ENCODE measurements around the gene OR1I1.

The OR1I1 gene

DNA sequence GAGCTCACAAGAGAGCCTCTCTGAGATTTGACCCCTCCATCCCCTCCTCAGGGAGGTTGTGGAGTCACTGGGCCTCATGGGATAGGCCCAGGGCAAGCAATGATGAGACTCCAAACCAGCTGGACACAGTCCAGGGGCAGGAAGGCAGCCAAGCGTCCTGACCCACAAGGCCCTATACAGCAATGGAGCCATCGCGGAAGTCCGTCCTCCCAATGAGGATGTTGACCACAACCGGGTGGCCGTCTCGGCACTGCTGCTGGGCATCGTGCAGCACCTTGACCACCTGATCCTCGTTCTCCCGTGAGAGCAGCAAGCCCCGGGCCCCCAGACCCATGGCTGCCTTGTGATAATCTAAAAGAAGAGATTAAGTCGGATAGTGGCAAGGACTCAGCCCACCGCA is 33.1 kb downstream of the OR1I1 start:
- Histone ChIP-seq H3K27ac (peak overlapping the region in 4 of 21 experiments; percentile 14 to 56 (median 30)), H3K4me3 (no peak overlapping the region)

DNA sequence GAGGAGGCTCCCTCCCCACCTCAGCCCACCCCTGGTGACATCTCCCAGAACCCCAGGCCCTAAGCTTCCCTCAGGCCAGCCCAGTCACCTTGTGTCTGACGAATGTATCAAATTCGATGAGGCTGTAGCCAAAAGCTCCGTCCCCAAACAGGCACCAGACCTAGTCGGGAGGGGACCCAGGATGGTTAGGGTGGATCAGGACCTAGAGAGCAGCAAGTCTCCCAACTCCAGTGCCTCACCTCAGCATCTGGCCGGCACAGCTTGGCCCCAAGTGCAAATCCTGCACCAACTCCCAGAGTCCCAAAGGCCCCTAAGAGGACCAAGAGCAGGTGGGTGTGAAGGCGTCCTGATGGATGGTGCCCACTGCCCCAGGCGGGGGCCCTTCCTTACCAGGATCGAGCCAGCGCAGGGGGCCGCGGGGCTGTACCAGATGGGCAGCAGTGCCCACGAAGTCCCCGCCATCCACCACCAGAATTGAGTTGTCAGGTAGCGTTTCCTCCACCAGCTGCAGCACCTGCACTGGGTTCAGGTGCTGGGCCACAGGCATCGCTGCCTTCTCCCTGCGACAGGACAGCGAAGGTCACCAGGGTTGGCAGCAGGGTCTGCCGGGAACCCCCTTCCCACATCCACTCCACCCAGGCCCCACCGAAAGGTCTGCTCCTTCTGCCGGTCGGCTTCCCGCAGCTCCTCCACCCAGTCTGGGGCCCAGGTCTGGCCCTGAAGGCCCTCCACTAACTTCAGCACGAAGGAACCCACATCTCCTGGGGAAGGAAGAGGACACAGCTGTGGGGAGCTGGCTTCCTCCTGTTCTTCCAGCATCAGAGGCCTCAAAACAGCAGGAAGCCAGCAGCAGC is 34.0 kb downstream of the OR1I1 start:
- no peak overlapping the region for H3K4me3 ChIP-seq
- peak overlapping the region in 3 of 21 experiments; percentile 34 to 56 (median 43) for H3K27ac ChIP-seq

DNA sequence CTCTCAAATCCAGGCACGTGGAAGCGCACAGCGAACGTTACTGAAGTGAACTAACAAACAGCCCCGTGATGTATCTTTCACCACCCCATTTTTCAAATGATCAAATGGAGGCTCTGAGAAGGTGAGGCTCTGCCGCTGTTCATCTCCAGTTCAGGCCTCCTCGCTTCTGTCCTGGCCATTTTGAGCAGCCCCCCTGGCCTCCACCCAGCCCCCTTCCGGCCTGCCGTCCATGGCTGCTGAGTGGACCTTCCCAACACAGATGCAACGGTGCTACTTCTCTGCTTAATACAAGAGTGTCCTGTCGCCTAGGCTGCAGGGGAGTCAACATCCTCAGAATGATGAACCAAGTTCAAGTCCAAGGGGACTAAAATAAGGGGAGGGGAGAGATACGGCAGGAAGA is 34.8 kb downstream of the OR1I1 start:
- H3K4me3 ChIP-seq: no peak overlapping the region
- no peak overlapping the region for H3K27ac ChIP-seq

DNA sequence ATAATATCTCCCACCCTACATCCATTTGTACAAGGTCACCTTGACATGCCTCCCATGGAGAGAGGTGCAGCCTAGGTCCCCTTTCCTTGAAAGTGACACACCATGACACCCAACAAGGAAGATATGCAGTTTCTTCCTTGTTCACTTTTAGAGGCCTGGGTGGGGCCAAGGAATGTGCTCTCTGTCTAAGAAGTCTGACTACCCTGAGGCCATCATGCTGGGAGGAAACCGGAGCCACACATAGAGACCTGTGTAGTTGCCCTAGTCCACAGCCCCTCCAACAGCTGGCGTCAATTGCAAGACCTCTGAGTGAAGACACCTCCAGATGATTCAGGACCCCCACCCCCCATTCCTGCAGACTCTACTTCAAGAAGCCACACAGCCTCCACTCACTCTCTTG is 36.2 kb downstream of the OR1I1 start:
- Histone ChIP-seq H3K27ac (no peak overlapping the region), H3K4me3 (no peak overlapping the region)

DNA sequence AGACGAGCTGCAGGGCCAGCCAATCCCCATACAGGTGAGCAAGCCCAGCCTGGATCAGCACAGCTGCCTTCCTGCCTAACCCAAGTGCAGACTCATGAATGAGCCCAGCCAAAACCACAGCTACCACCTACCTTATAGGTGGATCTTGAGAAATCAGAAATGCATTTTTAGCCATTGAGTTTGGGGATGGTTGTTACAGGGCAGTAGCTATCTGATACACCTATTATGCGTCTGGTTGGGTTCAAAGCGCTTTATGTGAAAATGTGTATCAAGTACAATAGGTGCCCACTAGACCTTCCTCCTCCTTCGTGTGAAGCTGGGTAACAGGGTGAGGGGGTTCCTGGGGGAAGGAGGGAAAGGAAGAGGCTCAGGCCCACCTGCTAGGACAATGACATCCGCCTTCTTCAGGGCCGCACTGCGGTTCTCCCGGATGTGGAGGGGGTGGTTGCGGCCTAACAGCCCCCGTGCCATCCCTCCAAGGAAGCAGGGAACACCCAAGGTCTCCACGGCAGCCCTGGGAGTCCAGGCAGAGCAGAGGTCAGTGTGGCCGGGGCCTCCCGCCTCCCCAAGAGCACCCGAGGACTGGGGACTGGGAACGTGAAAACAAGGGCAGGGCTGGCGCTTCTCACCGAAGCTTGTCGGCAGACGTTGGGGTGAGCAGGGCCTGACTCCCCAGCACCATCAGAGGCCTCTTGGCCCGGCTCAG is 36.9 kb downstream of the OR1I1 start:
- H3K27ac ChIP-seq: no peak overlapping the region

DNA sequence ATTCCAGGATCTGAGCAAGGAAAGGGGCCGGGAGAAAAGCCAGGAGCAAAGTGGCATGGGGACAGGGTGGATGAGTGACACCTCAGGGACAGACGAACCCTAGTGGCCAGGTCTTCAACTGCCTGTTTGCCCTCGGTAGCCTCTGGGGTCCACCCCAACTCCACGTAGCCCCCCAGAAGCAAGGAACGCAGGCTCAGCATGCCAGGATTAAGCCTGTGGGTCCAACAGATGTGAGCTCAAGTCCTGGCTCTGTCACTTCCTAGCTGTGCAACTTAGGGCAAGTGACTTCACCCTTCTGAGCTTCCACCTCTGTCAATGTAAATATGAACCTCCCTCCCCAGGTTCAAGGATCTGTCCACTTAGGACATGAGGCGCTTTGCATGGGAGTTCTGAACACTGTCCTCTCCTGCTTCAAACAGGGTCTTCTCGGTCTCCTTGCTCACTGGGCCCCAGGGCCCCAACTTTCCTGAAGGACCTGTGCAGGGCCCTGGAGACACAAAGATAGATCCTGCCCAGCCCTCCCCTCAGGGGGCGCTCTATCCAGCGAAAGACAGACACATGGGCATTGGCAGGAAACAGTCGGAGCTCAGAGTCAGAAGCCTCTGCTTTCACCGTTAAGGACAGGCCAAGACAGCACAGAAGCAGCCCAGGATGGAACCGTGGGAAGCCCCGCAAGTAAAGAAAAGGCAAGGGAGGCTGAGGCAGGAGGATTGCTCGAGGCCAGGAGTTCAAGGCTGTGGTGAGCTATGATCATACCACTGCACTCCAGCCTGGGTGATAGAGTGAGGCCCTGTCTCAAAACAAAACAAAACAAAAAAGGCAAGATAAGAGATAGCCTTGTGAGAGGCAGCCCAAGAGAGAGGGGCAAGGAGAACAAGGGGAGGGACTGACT is 38.4 kb downstream of the OR1I1 start:
- Histone ChIP-seq H3K4me3 (no peak overlapping the region), H3K27ac (no peak overlapping the region)

More for the DNA sequence above, 36.9 kb downstream of the OR1I1 start:
- no peak overlapping the region for H3K4me3 ChIP-seq

DNA sequence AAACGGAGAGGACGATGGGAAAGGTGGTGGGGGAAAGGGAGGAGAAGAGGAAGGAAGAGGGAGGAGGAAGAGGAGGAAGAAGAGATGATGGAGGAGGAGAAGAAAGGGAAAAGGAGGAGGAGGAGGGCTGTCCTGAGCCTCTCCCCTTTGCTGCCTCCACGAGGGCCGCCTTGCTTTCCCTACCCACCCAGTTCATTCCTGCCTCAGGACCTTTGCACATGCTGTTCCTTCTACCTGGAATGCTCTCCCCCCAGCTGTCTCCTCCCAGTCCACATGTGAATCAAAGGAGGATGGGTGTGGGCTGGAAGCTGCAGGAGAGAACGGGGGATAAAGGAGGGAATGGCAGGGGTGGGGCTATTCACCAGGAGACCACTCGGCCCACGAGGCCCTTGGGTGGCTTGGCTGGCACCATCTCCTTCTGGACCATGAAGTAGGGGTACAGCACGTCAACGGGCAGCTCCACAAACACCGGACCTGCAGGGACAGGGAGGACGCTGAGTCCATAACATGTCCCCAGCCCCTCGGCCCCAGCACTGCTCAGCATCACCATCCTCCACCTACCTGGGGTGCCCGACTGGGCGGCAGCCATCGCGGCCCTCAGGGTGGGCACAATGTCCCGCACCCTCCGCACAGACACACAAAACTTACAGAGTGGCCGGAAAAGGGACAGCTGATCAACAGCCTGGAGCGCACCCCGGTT is 40.5 kb downstream of the OR1I1 start:
- no peak overlapping the region for H3K4me3 ChIP-seq
- H3K27ac ChIP-seq: no peak overlapping the region

DNA sequence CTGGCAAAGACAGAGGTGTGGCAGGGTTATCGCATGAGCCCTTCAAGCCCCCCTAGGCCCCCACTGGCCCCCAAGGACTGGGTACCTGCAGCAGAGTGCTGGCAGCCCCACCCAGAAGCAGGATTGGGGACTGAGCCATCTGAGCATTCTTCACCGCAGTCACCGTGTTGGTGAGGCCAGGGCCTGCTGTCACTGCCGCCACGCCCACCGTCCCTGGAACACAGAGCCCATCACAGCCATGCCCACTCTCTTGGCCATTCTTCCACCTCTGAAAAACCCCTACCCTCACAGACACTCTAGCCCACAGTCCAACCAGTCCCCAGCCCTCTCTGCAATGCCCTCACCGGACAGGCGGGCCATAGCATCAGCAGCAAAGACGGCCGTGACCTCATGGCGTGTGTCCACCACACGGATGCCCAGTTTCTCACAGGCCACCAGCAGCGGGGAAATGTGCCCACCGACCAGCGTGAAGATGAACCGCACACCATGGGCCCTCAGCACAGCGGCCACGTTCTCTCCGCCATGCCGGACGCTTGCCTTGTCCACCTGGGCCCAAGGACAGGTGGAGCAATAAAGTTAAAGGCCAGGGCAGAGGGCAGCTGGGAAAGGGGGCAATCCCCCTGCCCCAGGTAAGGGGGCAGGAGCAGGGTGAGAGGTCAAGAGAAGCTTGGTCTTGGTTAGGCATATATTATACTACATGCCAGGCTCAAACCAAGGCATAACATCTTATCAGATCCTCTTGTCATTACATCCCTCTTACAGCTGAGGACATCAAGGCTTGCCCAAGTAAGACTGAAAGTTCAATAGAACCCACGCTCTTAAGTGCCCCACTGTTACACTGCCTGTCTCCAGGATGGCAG is 41.2 kb downstream of the OR1I1 start:
- Histone ChIP-seq H3K4me3 (no peak overlapping the region), H3K27ac (peak overlapping the region in 5 of 21 experiments; percentile 92 to 97 (median 95))

DNA sequence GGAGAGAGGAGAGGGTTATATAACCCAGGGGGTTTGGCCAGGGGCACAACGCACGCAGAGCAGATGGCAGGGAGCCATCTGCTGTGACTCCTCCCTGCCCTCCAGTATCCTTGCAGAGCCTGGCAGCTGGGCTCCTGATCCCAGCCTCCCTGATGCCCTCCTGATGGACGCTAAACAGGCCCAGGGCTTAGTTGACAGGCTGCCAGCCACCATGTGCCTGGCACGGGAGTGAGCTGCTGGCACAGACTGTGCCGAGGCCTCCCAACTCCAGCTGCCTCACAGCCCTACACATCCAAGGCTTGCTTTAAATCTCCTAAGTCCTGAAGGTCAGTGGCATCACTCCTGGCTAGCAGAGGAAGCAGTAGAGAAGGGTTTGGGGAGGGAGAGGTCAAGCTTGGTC is 41.9 kb downstream of the OR1I1 start:
- Histone ChIP-seq H3K4me3 (peak overlapping the region in 2 of 7 experiments; percentile 64 to 66), H3K27ac (peak overlapping the region in 14 of 21 experiments; percentile 43 to 97 (median 92))

DNA sequence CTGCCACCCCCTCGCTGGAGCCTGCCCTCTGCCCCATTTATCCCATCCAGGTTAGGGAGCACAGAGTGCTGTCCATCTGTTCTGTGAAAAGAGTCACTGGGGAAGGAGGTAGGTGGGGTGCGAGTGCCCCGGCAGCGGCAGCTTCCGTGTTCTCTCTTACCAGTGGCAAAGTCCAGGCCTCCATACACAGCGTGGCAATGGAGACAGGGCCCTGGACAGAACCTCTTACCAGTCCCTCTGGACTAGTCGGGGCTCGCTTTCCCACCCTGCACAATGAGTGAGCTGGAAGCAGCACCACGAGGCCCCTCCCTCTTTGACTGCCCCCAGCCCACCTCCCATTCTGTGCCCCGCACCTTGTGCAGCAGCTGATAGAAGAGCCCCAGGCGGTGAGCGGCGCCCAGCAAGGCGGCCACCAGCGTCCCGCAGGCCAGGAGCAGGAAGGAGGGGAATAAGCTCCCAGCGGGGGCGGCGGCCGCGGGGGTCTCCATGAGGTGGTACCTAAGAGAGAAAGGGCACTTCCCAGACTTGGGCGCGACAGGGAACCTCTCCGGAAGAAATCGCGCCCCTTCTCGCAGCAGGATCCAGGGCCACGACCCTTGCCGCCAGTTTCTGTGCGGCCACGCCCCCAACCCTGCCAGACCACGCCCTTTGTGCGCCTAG is 42.7 kb downstream of the OR1I1 start:
- Histone ChIP-seq H3K27ac (peak overlapping the region; percentile 18 to 97 (median 91)), H3K4me3 (peak overlapping the region; percentile 64 to 87 (median 69))

DNA sequence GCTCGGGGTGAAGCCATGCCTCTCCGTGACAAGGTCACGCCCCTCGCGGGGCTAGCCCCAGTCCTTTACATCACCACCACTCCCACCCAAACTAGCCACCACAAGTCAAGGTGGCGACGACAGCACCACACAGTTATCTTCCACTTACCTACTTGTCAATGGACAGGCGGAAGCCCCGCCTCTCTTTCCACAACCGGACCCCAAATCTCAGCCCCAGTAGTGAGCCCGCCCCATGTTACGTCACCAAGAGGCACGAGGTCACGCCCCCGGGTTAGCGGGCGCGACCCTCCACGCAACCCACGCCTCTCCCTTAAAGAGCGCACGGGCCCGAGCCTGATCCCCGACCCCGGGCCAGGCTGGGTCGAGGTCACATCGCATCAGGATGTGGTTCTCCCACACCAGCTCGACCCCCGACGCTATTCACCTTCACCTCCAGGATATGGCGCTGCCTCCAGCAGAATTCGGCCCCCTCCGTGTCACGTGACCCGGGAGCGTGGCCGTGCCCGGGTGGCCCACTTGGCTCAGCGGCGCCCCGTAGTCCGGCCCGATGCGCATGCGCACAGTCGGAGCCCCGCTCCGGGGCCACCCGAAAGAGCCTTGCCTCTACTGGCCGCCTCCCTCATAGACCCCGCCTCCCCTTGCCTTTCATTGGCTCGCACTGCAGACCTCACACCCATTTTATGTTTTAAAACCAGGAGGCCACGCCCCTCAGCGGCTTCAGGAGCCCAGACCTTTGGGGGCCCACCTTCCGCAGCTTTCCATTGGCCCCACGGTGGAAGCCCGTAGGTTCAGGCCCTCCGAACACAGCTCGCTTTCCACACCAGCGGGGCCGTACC is 43.4 kb downstream of the OR1I1 start:
- peak overlapping the region; percentile 18 to 97 (median 91) for H3K27ac ChIP-seq

DNA sequence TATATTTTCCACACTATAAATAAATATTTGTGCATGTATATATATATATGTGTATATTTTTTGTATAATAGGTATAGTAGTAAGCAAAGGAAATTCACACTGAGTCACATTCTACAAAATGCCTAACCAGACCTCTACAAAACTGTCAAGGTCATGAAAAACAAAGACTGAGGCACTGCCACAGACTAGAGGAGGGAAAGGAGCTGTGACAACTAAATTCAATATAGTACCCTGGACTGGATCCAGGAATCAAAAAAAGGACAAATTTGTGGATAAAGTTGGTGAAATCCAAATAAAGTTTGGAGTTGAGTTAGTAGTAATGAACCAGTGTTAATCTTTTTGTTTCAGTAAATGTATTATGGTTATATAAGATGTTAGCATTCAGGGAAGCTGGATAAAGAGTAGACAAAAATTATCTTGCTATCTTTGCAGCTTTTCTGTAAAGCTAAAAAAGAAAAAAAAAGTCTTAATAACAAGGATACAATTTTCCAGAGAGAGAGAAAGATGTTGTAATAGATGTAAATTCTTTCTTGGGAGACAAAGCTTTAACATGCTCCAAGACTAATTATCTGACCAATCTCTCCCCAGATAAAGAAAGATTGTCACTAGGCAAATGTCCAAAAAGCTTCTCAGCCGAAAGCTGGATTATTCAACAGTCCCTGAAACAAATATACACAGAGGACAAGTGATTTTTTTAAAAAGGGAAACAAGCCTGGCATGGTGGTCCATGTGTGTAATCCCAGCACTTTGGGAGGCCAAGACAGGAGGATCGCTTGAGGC is 44.3 kb downstream of the OR1I1 start:
- H3K4me3 ChIP-seq: peak overlapping the region in 6 of 7 experiments; percentile 64 to 87 (median 73)
- peak overlapping the region in 20 of 21 experiments; percentile 25 to 97 (median 90) for H3K27ac ChIP-seq

More for the DNA sequence above, 43.4 kb downstream of the OR1I1 start:
- H3K4me3 ChIP-seq: peak overlapping the region; percentile 64 to 87 (median 69)

DNA sequence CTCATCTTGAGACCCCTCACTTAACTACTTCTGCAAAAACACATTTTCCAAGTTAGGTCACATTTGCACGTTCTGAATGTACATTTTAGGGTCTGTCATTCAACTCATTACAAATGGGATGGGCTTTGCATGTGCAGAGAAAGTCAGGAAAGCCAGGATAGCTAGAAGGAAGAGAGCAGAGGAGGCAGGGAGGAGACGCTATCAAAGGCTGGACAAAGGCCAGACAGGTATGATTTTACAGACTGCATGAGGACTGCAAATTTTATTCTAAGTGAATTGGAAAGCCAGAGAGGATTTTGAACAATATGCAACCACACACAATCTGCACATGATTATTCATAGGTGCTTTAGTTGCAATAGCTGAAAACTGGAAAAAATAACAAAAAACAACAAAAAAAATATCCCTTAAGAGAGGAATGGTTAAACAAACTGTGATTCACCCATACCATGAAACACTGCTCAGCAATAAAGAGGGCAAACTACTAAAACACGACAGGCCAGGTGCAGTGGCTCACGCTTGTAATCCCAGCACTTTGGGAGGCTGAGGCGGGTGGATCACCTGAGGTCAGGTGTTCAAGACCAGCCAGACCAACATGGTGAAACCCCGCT is 46.3 kb downstream of the OR1I1 start:
- H3K4me3 ChIP-seq: no peak overlapping the region
- peak overlapping the region in 2 of 21 experiments; percentile 8 to 11 for H3K27ac ChIP-seq

DNA sequence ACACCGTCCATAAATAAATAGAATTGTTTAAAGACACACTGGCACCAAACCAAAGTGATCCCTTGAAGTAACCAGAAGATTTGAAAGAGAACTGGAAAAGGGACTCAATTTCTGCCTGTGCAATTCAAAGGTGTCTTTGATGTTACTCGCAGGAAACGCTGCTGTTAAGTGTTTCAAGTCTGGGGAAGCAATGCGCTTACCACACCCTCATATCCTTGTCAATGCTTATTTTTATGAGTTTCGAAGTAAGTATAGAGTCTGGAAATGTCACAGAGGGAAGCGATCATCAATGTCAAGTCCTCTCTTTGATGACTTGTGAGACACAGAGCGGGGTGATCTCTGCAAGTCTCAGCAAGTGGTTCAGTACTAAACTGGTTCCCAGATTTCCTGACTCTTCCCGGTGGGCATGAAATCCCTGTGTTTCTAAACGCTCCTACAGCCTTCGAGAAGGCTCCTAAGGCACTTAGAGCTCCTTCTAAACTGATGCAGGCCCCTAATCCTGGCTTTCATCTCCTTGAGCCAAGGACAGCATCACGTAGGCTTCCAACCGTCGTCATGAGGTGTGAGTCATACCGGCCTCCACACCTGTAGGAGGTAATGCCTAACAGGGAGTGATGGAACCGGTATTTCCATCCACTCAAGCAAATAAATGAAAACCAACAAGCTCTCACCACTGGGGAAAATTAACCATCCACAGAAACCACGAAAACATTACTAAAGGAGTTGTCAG is 48.0 kb downstream of the OR1I1 start:
- peak overlapping the region in 17 of 21 experiments; percentile 12 to 73 (median 62) for H3K27ac ChIP-seq
- no peak overlapping the region for H3K4me3 ChIP-seq
